ENCODE results near the gene RS1. TPM values are rescaled to one million over a fixed set of nuclear protein-coding genes. Genes with fewer than 3 reads are reported as not detected.
A peak's percentile ranks its signal among the peaks of the same experiment; 100 is the strongest.

RS1 gene
- total and polyA plus RNA-seq, 10 of the 15 experiments (the other 5 are each of a cell fraction or from before 2014, with no cell fraction given), result 0.04 to 0.26 TPM; not detected in 8

DNA sequence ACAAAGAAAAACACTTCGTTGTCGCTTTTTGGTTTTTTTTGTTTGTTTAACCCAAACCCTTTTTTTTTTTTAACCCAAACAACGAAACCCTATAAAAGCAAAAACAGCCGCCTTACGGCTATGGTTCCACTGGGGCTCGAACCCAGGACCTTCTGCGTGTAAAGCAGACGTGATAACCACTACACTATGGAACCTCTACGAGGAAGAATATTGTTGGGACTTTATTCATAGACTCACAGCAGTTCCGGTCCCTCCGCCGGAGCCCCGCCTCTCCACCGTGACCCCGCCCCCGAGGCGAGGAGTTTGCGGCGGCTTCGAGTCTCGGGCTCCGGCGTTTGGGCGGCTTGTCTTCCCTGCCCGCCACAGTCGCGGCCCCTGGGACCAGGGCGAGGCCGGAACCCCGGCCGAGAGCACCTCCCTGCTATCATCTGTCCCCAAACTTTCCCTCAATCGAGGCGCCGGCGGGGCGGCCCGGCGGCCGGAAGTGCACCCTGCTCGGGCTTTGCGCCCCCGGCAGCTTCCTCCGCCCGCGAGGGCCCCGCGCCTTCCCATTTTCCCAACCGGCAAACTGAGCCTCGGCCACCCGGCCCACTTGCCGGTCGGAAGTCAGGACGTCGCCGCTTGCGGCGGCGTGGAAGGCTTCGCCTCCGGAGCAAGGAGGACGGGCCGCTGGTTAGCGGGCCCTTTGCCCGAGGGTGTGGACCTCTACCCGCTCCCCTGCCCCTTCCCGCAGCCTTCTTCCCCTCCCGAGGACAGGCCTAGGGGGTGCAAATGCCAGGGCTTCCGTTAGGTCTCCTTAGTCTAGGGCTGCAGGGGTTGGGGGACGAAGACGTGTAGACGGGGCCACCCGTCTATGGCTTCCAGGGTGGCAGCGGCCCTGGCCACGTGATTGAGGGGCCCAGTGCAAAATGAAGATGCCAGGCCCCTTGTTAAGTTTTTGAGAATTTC, 3.2 kb upstream of the RS1 start:
- FAIRE-seq (no peak), ATAC-seq (peak; percentile 90), DNase-seq (ENCODE audit: low read depth, low spot score) (peak; percentile 64)
- intact Hi-C loops (cut with micrococcal nuclease; ENCODE audit: unreplicated experiment), result loop anchor here (1.0 to 10.0 kb wide), 5 partner anchors 182 to 660 kb away; partner anchors contain the start of genes CDKL5 and PHKA2
- Histone ChIP-seq H3K9ac (ENCODE audit: control insufficient read depth, insufficient read depth, low read length) (peak overlapping the region; percentile 65), H3K4me3 (peak overlapping the region; percentile 68), H3K9me3 (replicated peaks; ENCODE audit: control insufficient read depth, insufficient read depth, low read length) (no peaks in the 10 kb centered on the region; the same call in 2 of the 3 replicates), H4K20me1 (ENCODE audit: control insufficient read depth, insufficient read depth) (no peaks in the 10 kb centered on the region), H2AFZ (ENCODE audit: control insufficient read depth, low read depth, low read length) (peak overlapping the region; percentile 22), H3K4me2 (ENCODE audit: control insufficient read depth, insufficient read depth) (peak overlapping the region; percentile 82), H3K4me1 (ENCODE audit: control insufficient read depth, insufficient read depth, low read length) (peaks cover 2% of the 10 kb centered on the region; the same call in 1 of the 2 replicates), H3K36me3 (ENCODE audit: control insufficient read depth in 2 of 2, insufficient read depth in 2 of 2, low read length in 1 of 2) (no peaks in the 10 kb centered on the region), H3K79me2 (ENCODE audit: control insufficient read depth, insufficient read depth, low read length) (no peaks in the 10 kb centered on the region), H3K27me3 (replicated peaks in 1 of 2; ENCODE audit: control insufficient read depth in 2 of 2, insufficient read depth in 2 of 2, low read length in 1 of 2) (no peaks in the 10 kb centered on the region), H3K27ac (ENCODE audit: control insufficient read depth, insufficient read depth) (peak overlapping the region; percentile 81)
- ChIA-PET SMC1A (ENCODE audit: uncharacterized antibody, unreplicated experiment) (no interaction called here), RAD21 (ENCODE audit: unreplicated experiment) (interaction anchor here (1.0 kb wide), 1 partner anchor 181 kb away, joined by 4 read pairs; no protein-coding TSS in a partner anchor), POLR2A (no interaction called here), CTCF (no interaction called here)
- 26% methylated on average over 57 of the region's 74 CpGs for WGBS (ENCODE audit: insufficient coverage, insufficient replicate concordance, low lambda C conversion rate, missing lambda C conversion rate)
- BruUV-seq (replicated peaks), result TSS peak; percentile 93
- in situ Hi-C loops (cut with MboI), result loop anchor here (5.0 to 10.0 kb wide), 2 partner anchors 212 to 670 kb away; partner anchors contain the start of gene PDHA1
- no peak; the same call in 1 of the 2 replicates for TF ChIP-seq RB1 (IDR thresholded peaks at IDR 0.05; ENCODE audit: borderline replicate concordance)
- TF ChIP-seq NFXL1 (IDR thresholded peaks at IDR 0.05; ENCODE audit: borderline replicate concordance), result no peak
- peak; percentile 50; the same call in 1 of the 2 replicates for TF ChIP-seq YY1 (IDR thresholded peaks at IDR 0.05; ENCODE audit: low read depth, low read length)
- TF ChIP-seq ZNF384 (IDR thresholded peaks at IDR 0.05; ENCODE audit: borderline replicate concordance, low read depth, low read length), result peak; percentile 58
- peak; percentile 51; the same call in 1 of the 2 replicates for TF ChIP-seq ZNF217 (IDR thresholded peaks at IDR 0.05)
- no peak for TF ChIP-seq HDAC6 (IDR thresholded peaks at IDR 0.05; ENCODE audit: unreplicated experiment)
- peak; percentile 95 for TF ChIP-seq SREBF2 (IDR thresholded peaks at IDR 0.05; ENCODE audit: low read length)
- TF ChIP-seq EED (IDR thresholded peaks at IDR 0.05; ENCODE audit: low read depth), result 0 out of 2 replicates have a peak, but pooled peaks have one; percentile 37
- peak; percentile 72 for TF ChIP-seq RUNX3 (IDR thresholded peaks at IDR 0.05; ENCODE audit: low read length)
- TF ChIP-seq CHD2 (IDR thresholded peaks at IDR 0.05; ENCODE audit: borderline replicate concordance, low read depth, low read length), result no peak
- no peak for TF ChIP-seq USF2 (IDR thresholded peaks at IDR 0.05; ENCODE audit: borderline replicate concordance, low read depth, low read length)
- TF ChIP-seq, protein P1, sequence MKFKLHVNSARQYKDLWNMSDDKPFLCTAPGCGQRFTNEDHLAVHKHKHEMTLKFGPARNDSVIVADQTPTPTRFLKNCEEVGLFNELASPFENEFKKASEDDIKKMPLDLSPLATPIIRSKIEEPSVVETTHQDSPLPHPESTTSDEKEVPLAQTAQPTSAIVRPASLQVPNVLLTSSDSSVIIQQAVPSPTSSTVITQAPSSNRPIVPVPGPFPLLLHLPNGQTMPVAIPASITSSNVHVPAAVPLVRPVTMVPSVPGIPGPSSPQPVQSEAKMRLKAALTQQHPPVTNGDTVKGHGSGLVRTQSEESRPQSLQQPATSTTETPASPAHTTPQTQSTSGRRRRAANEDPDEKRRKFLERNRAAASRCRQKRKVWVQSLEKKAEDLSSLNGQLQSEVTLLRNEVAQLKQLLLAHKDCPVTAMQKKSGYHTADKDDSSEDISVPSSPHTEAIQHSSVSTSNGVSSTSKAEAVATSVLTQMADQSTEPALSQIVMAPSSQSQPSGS (IDR thresholded peaks at IDR 0.05; ENCODE audit: low read length), result no peak; the same call in 1 of the 2 replicates
- 0 out of 2 replicates have a peak, but pooled peaks have one; percentile 19 for TF ChIP-seq NR2F1 (conservative IDR thresholded peaks at IDR 0.05)
- TF ChIP-seq RAD21 (IDR thresholded peaks at IDR 0.05; ENCODE audit: insufficient read depth, low read depth, low read length), result 0 out of 2 replicates have a peak, but pooled peaks have one; percentile 2
- TF ChIP-seq HCFC1 (IDR thresholded peaks at IDR 0.05; ENCODE audit: low read length), result no peak
- TF ChIP-seq RAD51 (IDR thresholded peaks at IDR 0.05), result peak; percentile 66
- TF ChIP-seq, protein P2, sequence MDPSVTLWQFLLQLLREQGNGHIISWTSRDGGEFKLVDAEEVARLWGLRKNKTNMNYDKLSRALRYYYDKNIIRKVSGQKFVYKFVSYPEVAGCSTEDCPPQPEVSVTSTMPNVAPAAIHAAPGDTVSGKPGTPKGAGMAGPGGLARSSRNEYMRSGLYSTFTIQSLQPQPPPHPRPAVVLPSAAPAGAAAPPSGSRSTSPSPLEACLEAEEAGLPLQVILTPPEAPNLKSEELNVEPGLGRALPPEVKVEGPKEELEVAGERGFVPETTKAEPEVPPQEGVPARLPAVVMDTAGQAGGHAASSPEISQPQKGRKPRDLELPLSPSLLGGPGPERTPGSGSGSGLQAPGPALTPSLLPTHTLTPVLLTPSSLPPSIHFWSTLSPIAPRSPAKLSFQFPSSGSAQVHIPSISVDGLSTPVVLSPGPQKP (IDR thresholded peaks at IDR 0.05; ENCODE audit: low read depth, low read length), result peak; percentile 91
- peak; percentile 99 for TF ChIP-seq ZNF24 (IDR thresholded peaks at IDR 0.05)
- no peak for TF ChIP-seq ZNF622 (IDR thresholded peaks at IDR 0.05)
- TF ChIP-seq SMAD5 (IDR thresholded peaks at IDR 0.05; ENCODE audit: low read depth), result no peak
- 0 out of 2 replicates have a peak, but pooled peaks have one; percentile 83 for TF ChIP-seq RBBP5 (conservative IDR thresholded peaks at IDR 0.05)
- no peak for TF ChIP-seq KDM1A (IDR thresholded peaks at IDR 0.05; ENCODE audit: borderline replicate concordance)
- 0 out of 2 replicates have a peak, but pooled peaks have one; percentile 30 for TF ChIP-seq CBFB (IDR thresholded peaks at IDR 0.05; ENCODE audit: low read depth)

Data from GM12878 (cell line).